Measurements from ENCODE around the gene GNG13. TPM values are rescaled to one million over a fixed set of nuclear protein-coding genes. Genes with fewer than 3 reads are reported as not detected.
"Not testable (repeated sequence)": the region's sequence is repeated elsewhere in the genome, so short reads cannot be mapped to it uniquely, and the experiment has no call there.

GNG13 gene
- total RNA-seq, 1 donor from 2014 or later, result not detected

DNA sequence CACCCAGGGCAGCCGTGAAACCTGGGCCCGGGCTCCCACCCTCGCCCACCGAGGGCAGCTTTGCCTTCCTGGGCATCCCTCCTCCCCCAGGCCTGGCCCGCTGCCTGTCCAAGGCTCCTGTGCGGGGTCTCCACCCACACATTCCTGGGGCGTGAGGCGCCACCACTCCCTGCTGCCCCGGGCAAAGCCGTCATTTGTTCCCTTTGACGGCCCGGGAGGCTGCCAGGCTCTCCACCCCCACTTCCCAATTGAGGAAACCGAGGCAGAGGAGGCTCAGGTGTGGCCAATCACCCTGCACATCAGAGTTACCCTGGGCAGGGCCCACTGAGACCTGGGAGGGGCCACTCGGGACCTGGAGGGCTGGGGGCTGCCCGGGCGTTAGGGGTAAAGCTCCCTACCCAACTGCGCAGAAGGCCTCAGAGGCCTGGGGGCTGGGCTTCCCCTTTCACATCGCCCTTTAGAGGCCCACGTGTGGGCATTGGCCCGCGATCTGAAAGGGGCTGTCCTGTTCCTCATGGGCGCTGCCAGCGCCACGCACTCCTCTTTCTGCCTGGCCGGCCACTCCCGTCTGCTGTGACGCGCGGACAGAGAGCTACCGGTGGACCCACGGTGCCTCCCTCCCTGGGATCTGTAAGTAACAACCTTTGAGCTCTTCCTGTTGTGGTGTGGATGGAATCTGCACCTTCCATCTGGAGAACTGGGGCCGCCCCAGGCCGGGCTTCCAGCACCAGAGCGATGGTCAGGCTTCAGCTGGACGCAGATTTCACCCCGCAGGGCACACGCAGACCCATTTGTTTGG, 39.8 kb downstream of the GNG13 start, which contains the start of gene MSLN:
MSLN (plus strand) TSS at position 190 of the 799 bp plus-strand sequence. CDS start 1,947 bp downstream, outside the sequence.
- TF ChIP-seq, protein P1, sequence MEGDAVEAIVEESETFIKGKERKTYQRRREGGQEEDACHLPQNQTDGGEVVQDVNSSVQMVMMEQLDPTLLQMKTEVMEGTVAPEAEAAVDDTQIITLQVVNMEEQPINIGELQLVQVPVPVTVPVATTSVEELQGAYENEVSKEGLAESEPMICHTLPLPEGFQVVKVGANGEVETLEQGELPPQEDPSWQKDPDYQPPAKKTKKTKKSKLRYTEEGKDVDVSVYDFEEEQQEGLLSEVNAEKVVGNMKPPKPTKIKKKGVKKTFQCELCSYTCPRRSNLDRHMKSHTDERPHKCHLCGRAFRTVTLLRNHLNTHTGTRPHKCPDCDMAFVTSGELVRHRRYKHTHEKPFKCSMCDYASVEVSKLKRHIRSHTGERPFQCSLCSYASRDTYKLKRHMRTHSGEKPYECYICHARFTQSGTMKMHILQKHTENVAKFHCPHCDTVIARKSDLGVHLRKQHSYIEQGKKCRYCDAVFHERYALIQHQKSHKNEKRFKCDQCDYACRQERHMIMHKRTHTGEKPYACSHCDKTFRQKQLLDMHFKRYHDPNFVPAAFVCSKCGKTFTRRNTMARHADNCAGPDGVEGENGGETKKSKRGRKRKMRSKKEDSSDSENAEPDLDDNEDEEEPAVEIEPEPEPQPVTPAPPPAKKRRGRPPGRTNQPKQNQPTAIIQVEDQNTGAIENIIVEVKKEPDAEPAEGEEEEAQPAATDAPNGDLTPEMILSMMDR (conservative IDR thresholded peaks at IDR 0.05; ENCODE audit: low read depth, low read length), result no peak
- no peak within 1 kb of the TSS for H3K4me3 ChIP-seq (ENCODE audit: low read depth, low read length)
- DNase-seq (ENCODE audit: low read depth), result no peak

- no peak for DNase-seq (ENCODE audit: low read depth)
- no peak overlapping the region for H3K4me3 ChIP-seq (ENCODE audit: low read depth, low read length)
- TF ChIP-seq, protein P1 (conservative IDR thresholded peaks at IDR 0.05; ENCODE audit: low read depth, low read length), result no peak
Measured at GRCh38 chr16:760065-760464, 40.5 kb downstream of the GNG13 start.

- no peak for DNase-seq (ENCODE audit: low read depth)
- TF ChIP-seq, protein P1 (conservative IDR thresholded peaks at IDR 0.05; ENCODE audit: low read depth, low read length), result no peak
- H3K4me3 ChIP-seq (ENCODE audit: low read depth, low read length), result no peak overlapping the region
Measured at GRCh38 chr16:759110-759910, 41.2 kb downstream of the GNG13 start.

- H3K4me3 ChIP-seq (ENCODE audit: low read depth, low read length), result no peak overlapping the region
- DNase-seq (ENCODE audit: low read depth), result no peak
- TF ChIP-seq, protein P1 (conservative IDR thresholded peaks at IDR 0.05; ENCODE audit: low read depth, low read length), result no peak
Measured at GRCh38 chr16:756428-756827, 44.1 kb downstream of the GNG13 start.

GRCh38 chr16:754656-755055, 45.9 kb downstream of the GNG13 start:
- H3K4me3 ChIP-seq (ENCODE audit: low read depth, low read length), result no peak overlapping the region
- DNase-seq (ENCODE audit: low read depth), result no peak
- TF ChIP-seq, protein P1 (conservative IDR thresholded peaks at IDR 0.05; ENCODE audit: low read depth, low read length), result no peak

- not testable (repeated sequence) for DNase-seq (ENCODE audit: low read depth); H3K4me3 ChIP-seq (ENCODE audit: low read depth, low read length)
Measured at GRCh38 chr16:754121-754607, 46.4 kb downstream of the GNG13 start.

DNA sequence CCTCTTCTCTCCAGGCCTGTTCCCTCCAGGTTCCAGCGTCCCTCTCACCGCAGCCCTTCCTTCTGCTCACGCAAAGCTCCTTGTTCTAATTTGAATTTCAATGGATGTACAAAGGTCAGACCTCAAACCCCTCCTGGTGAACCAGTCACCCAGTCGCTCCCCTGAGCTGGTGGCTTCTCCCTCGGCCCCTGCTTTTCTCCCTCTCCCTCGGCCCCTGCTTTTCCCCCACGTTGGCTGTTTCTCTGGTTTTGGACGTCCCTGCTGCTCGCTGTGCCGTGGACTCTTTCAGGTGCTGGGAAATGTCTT, 48.6 kb downstream of the GNG13 start:
- TF ChIP-seq, protein P1 (conservative IDR thresholded peaks at IDR 0.05; ENCODE audit: low read depth, low read length), result no peak
- DNase-seq (ENCODE audit: low read depth), result no peak
- H3K4me3 ChIP-seq (ENCODE audit: low read depth, low read length), result no peak overlapping the region
